Activated naive CD8-positive, alpha-beta T cell treated with anti-CD3 and anti-CD28 coated beads, Interleukin-2, amount 10 ng/mL, durations not matched to agents 7 days and 5 days (primary cell): ENCODE data around the gene ALDH3A1. TPM values are rescaled to one million over a fixed set of nuclear protein-coding genes. Genes with fewer than 3 reads are reported as not detected.
"Not testable (repeated sequence)": the region's sequence is repeated elsewhere in the genome, so short reads cannot be mapped to it uniquely, and the experiment has no call there.

Source experiments
- ATAC-seq: fragments of 150-1000 bp; cut with Tn5 transposase; one replicate; pipeline ENCODE4 v1.10.0; 2021; ENCODE audit warnings: low read depth, moderate library complexity
- POLR2A ChIA-PET: fragments of 350-600 bp; sonication (Branson Sonifier 250); formaldehyde crosslinking; loops from one replicate; lab custom pipeline; 2021; ENCODE audit warnings: antibody characterized with exemption; lab: Charles Lee
- DNase-seq: peaks from one replicate; pipeline ENCODE4 v3.0.0; 2021
- H3K27ac Mint-ChIP-seq: one replicate; pipeline ENCODE4 v1.8.0; 2022; ENCODE audit warnings: mild to moderate bottlenecking, mixed read lengths
- H3K27me3 Mint-ChIP-seq: one replicate; pipeline ENCODE4 v1.8.0; 2022; ENCODE audit warnings: mild to moderate bottlenecking, moderate library complexity, mixed read lengths
- H3K36me3 Mint-ChIP-seq: one replicate; pipeline ENCODE4 v1.8.0; 2021; ENCODE audit warnings: mild to moderate bottlenecking, mixed read lengths
- H3K4me1 Mint-ChIP-seq: one replicate; pipeline ENCODE4 v1.8.0; 2021; ENCODE audit warnings: mixed read lengths
- H3K4me3 Mint-ChIP-seq: one replicate; pipeline ENCODE4 v1.8.0; 2022; ENCODE audit warnings: mild to moderate bottlenecking, moderate library complexity, mixed read lengths
- H3K9me3 Mint-ChIP-seq: one replicate; pipeline ENCODE4 v1.8.0; 2021; ENCODE audit warnings: mixed read lengths
- total RNA-seq, 2 experiments: library from RNA; stranded (reverse); gene quantifications; one replicate each; pipeline ENCODE4 v1.2.3, GENCODE V29; 2021

ALDH3A1 gene
- total RNA-seq, 2 experiments from 2014 or later, result not detected

GRCh38 chr17:19768046-19768782 lies 20.1 kb upstream of the ALDH3A1 start:
- no peak for ATAC-seq
- H3K27ac Mint-ChIP-seq, result no peak overlapping the region
- no peaks in the 10 kb centered on the region for H3K9me3 Mint-ChIP-seq

GRCh38 chr17:19766421-19767270 lies 18.5 kb upstream of the ALDH3A1 start:
- no peak overlapping the region for H3K4me3 Mint-ChIP-seq
- ATAC-seq (peak; percentile 88), DNase-seq (peak; percentile 90)
- H3K4me1 Mint-ChIP-seq, result peaks cover 10% of the 10 kb centered on the region
- no peaks in the 10 kb centered on the region for H3K36me3 Mint-ChIP-seq
- POLR2A ChIA-PET, result no interaction called here
- H3K27me3 Mint-ChIP-seq, result peaks cover 10% of the 10 kb centered on the region
- H3K9me3 Mint-ChIP-seq, result no peaks in the 10 kb centered on the region
- no peak overlapping the region for H3K27ac Mint-ChIP-seq

More at GRCh38 chr17:19768046-19768782, 20.1 kb upstream of the ALDH3A1 start:
- Mint-ChIP-seq H3K27me3 (peaks cover 10% of the 10 kb centered on the region), H3K4me3 (no peak overlapping the region), H3K4me1 (peaks cover 16% of the 10 kb centered on the region), H3K36me3 (no peaks in the 10 kb centered on the region)
- no peak for DNase-seq
- POLR2A ChIA-PET, result no interaction called here

GRCh38 chr17:19766016-19766415 lies 17.9 kb upstream of the ALDH3A1 start:
- H3K4me1 Mint-ChIP-seq, result peaks cover 6% of the 10 kb centered on the region
- no peak overlapping the region for H3K4me3 Mint-ChIP-seq
- ATAC-seq (no peak), DNase-seq (no peak)
- H3K27me3 Mint-ChIP-seq, result peaks cover 9% of the 10 kb centered on the region
- H3K9me3 Mint-ChIP-seq, result no peaks in the 10 kb centered on the region
- POLR2A ChIA-PET, result no interaction called here
- H3K27ac Mint-ChIP-seq, result no peak overlapping the region
- no peaks in the 10 kb centered on the region for H3K36me3 Mint-ChIP-seq

DNA sequence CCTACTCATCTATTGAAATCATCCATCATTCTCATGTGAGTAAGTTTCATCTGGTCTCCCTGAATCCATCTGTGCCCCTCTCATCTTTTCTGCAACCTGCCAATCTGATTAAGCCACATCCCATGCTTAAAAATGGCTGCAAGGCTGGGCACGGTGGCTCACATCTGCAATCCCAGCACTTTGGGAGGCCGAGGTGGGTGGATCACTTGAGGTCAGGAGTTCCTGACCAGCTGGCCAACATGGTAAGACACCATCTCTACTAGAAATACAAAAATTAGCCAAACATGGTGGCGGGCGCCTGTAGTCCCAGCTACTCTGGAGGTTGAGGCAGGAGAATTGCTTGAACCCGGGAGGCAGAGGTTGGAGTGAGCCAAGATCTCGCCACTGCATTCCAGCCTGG lies 15.9 kb upstream of the ALDH3A1 start:
- POLR2A ChIA-PET, result interaction anchor here (0.7 kb wide), 1 partner anchor 57 kb away, joined by 8 read pairs; no protein-coding TSS in a partner anchor
- H3K27ac Mint-ChIP-seq, H3K4me3 Mint-ChIP-seq, H3K9me3 Mint-ChIP-seq, H3K27me3 Mint-ChIP-seq, DNase-seq, ATAC-seq, H3K36me3 Mint-ChIP-seq, H3K4me1 Mint-ChIP-seq: not testable (repeated sequence)

GRCh38 chr17:19763416-19763815 lies 15.3 kb upstream of the ALDH3A1 start:
- Mint-ChIP-seq H3K4me1 (peaks cover 4% of the 10 kb centered on the region), H3K36me3 (no peaks in the 10 kb centered on the region), H3K27me3 (peaks cover 7% of the 10 kb centered on the region), H3K27ac (no peak overlapping the region), H3K4me3 (no peak overlapping the region), H3K9me3 (no peaks in the 10 kb centered on the region)
- ATAC-seq (no peak), DNase-seq (no peak)
- POLR2A ChIA-PET, result interaction anchor here (1.7 kb wide), 1 partner anchor 115 kb away, joined by 6 read pairs; the partner anchor contains the start of gene ALDH3A2

DNA sequence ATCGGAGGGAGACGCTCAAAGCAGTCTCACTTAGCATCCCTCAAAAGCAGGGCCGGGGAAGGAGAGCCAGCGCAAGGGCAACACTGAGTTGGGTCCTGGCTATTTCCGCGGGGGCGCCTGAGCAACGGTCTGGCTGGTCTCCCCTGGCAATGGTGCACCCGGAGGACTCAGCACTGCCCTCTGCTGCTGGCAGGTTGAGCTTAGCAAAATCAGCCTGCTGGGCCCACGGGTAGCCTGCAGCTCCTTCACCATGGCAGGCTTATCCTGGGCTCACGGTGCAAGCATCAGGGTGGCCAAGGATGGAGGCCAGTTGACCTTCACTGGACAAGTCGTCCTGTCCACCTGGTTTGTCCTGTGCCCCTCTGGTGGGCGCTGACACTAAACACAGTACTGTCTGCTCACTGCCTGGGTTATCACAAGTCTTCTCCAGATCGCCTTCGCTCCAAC lies 14.4 kb upstream of the ALDH3A1 start:
- no peak overlapping the region for H3K27ac Mint-ChIP-seq
- peak; percentile 64 for ATAC-seq
- H3K4me3 Mint-ChIP-seq, result no peak overlapping the region
- POLR2A ChIA-PET, result interaction anchor here (1.7 kb wide), 1 partner anchor 114 kb away, joined by 6 read pairs; the partner anchor contains the start of gene ALDH3A2
- H3K27me3 Mint-ChIP-seq, result peaks cover 7% of the 10 kb centered on the region
- H3K9me3 Mint-ChIP-seq, result no peaks in the 10 kb centered on the region
- peaks cover 4% of the 10 kb centered on the region for H3K4me1 Mint-ChIP-seq
- DNase-seq, result peak; percentile 77
- no peaks in the 10 kb centered on the region for H3K36me3 Mint-ChIP-seq

- Mint-ChIP-seq H3K27me3 (peaks cover 7% of the 10 kb centered on the region), H3K4me1 (peaks cover 3% of the 10 kb centered on the region), H3K4me3 (no peak overlapping the region), H3K9me3 (no peaks in the 10 kb centered on the region), H3K36me3 (no peaks in the 10 kb centered on the region), H3K27ac (no peak overlapping the region)
- POLR2A ChIA-PET, result no interaction called here
- DNase-seq (no peak), ATAC-seq (no peak)
Observed at GRCh38 chr17:19760746-19761145, 12.6 kb upstream of the ALDH3A1 start.

DNA sequence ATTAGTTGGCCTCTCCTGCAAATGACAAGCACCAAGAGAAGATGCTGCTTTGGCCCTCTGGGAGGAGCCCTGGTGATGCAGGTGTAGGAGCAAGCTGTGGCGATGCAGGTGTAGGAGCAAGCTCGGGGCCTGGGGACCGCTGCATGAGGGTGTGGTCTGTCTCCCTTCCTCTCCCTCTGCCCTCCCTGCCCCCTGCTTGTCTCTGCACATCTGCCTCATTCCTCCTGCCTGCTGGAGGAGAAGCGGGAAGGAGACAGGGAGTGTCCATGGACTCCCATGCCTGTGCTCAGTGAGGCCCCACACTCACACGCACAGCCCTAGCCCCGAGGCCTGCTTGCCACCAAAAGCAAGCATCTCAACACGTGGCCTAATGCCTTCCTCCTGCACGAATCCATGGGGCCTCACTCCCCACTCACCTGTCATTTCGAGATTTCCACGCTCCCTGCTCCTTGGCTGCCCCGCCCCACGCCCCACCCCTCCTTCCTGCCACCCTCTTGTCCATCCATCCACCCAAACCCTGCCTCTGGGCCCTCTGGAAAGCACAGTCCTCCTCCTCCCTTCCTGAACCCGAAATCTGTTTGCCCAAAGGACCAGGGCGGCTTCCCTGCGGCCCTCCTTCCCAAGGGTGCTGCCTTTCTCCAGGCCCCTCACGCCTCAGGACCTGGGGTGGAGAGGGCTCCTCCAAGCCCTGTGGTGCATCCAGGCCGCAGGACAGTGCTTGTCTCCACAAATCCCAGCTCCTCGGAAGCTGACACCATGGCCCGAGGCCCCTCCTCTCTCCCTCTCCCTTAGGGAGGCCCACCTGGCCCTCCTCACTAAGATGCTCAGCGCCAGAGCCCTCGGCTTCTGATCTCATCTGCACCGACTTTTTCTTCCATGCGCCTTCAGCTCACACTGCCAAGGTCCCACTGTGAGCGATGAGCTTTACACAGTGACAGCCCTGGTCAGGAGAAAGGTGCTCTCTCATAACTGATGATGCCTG lies 11.8 kb upstream of the ALDH3A1 start:
- H3K27me3 Mint-ChIP-seq, result peaks cover 6% of the 10 kb centered on the region
- H3K9me3 Mint-ChIP-seq, result no peaks in the 10 kb centered on the region
- H3K27ac Mint-ChIP-seq, result no peak overlapping the region
- H3K36me3 Mint-ChIP-seq, result no peaks in the 10 kb centered on the region
- POLR2A ChIA-PET, result no interaction called here
- peaks cover 3% of the 10 kb centered on the region for H3K4me1 Mint-ChIP-seq
- DNase-seq (peak; percentile 18), ATAC-seq (no peak)
- no peak overlapping the region for H3K4me3 Mint-ChIP-seq

DNA sequence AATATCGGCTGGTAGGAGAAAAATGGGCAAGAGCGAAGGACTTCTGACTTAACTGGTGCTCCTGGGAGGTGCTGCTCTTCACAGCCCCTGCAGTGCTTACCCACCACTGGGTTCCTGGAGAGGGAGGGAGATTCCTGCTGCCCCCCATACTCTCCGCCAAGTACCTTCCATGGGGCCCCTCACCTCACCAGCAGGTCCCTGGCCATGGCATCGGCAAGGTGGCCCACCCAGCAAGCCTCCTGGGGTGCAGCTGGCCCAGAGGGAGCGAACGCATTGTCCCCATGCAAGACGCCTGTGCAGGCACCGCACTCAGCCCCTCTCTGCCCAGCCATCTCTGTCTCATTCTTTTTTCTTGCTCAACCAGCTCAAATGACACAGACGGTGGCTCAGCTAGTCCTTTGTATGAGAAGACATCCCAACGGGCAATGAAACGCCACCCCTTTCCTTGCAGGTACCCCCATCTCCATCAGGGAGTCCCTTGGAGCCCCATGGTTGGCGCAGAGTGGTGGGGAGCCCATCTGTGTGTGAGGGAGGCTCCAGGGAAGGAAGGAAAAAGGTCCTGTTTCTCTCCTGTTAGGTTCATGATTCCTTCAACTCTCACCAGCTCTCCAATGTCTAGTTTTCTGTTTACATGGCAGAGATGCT lies 9.6 kb upstream of the ALDH3A1 start:
- Mint-ChIP-seq H3K27ac (no peak overlapping the region), H3K27me3 (peaks cover 3% of the 10 kb centered on the region), H3K4me3 (no peak overlapping the region), H3K4me1 (peaks cover 3% of the 10 kb centered on the region), H3K9me3 (no peaks in the 10 kb centered on the region), H3K36me3 (no peaks in the 10 kb centered on the region)
- POLR2A ChIA-PET, result no interaction called here
- no peak for ATAC-seq
- DNase-seq, result peak; percentile 17

- no peaks in the 10 kb centered on the region for H3K4me1 Mint-ChIP-seq
- ATAC-seq, result no peak
- POLR2A ChIA-PET, result no interaction called here
- H3K9me3 Mint-ChIP-seq, result no peaks in the 10 kb centered on the region
- no peak overlapping the region for H3K4me3 Mint-ChIP-seq
- no peaks in the 10 kb centered on the region for H3K36me3 Mint-ChIP-seq
- H3K27ac Mint-ChIP-seq, result no peak overlapping the region
- peaks cover 3% of the 10 kb centered on the region for H3K27me3 Mint-ChIP-seq
- no peak for DNase-seq
Observed at GRCh38 chr17:19756546-19756945, 8.4 kb upstream of the ALDH3A1 start.

DNA sequence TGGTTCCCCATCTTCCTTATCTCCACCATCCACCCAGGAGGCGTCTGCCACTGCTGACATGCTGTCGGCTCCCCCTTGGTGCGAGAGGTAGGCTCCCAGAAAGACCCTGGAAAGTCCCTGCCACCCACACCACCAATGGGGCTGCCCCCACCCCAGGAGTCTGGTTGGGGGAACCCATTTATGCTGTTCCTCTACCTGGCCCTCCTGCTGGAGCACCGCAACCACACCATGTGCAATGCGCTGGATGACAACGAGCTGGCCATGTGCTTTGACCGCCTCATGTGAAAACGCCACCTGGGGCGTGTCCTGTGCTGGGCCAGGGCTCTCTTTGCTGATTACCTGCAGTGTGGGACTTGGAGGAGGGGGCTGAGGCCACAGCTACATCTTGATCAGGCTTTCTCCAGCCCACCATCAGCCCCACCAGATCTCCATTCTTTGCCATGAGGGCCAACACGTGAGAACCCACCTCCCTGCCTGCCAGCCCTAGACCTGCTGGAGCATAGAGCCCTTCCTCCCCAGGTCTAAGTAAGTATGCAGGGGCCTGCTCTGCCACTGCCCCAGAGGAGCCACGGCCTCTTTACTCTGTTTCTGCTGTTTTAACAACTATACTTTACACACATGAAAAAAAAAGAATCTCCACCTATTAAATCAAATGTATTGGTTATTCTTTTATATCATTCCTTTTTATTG lies 7.9 kb upstream of the ALDH3A1 start:
- H3K27me3 Mint-ChIP-seq, result peaks cover 4% of the 10 kb centered on the region
- H3K27ac Mint-ChIP-seq, result no peak overlapping the region
- DNase-seq, result no peak
- no peak overlapping the region for H3K4me3 Mint-ChIP-seq
- H3K9me3 Mint-ChIP-seq, result no peaks in the 10 kb centered on the region
- no peaks in the 10 kb centered on the region for H3K36me3 Mint-ChIP-seq
- POLR2A ChIA-PET, result no interaction called here
- H3K4me1 Mint-ChIP-seq, result no peaks in the 10 kb centered on the region
- ATAC-seq, result no peak

- H3K4me1 Mint-ChIP-seq, result no peaks in the 10 kb centered on the region
- H3K27me3 Mint-ChIP-seq, result peaks cover 7% of the 10 kb centered on the region
- H3K9me3 Mint-ChIP-seq, result no peaks in the 10 kb centered on the region
- DNase-seq (no peak), ATAC-seq (no peak)
- no peak overlapping the region for H3K4me3 Mint-ChIP-seq
- H3K36me3 Mint-ChIP-seq, result no peaks in the 10 kb centered on the region
- H3K27ac Mint-ChIP-seq, result no peak overlapping the region
- POLR2A ChIA-PET, result no interaction called here
Observed at GRCh38 chr17:19755392-19755791, 7.3 kb upstream of the ALDH3A1 start.
